Ramos (cell line): Measurements from ENCODE around the gene CRYL1.

Source experiments
- in situ Hi-C: fragments of 300-500 bp; cut with MboI; formaldehyde crosslinking; loops from one replicate; pipeline ENCODE4 v1.14.3; 2022; ENCODE audit warnings: low sequenced_read_pairs; ENCODE audit not compliant: unreplicated experiment

The CRYL1 gene

DNA sequence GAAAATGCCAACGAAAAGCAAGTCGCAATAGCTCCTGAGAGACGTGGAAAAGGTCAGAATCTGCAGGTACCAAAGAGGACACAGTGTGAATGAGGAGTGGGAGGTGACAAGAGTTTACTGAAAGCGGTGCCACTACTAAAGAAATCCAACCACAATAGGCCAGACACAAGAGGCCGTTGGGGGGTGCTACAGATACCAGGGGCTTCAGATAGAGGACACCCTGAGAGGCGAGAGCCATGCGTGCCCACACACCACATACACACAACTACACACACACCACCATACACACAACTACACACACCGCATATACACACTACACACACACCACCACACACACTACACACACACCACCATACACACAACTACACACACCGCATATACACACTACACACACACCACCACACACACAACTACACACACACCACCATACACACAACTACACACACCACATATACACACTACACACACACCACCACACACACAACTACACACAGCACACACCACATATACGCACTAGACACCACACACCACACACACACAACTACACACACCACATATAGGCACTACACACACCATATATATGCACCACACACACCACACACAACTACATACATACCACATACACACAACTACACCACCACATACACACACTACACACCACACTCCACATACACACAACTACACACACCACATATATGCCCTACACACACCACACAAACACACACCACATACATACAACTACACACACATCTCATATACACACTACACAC, 28.5 kb downstream of the CRYL1 start:
- in situ Hi-C loops, result loop anchor here (10.0 kb wide), 1 partner anchor 428 kb away; no protein-coding TSS in a partner anchor

- in situ Hi-C loops, result loop anchor here (10.0 kb wide), 1 partner anchor 429 kb away; no protein-coding TSS in a partner anchor
Measured at GRCh38 chr13:20495087-20496023, 30.3 kb downstream of the CRYL1 start.

- in situ Hi-C loops, result loop anchor here (10.0 kb wide), 1 partner anchor 430 kb away; no protein-coding TSS in a partner anchor
Measured at GRCh38 chr13:20494656-20495055, 31.0 kb downstream of the CRYL1 start.

GRCh38 chr13:20492641-20493040, 33.0 kb downstream of the CRYL1 start:
- in situ Hi-C loops, result loop anchor here (10.0 kb wide), 1 partner anchor 432 kb away; no protein-coding TSS in a partner anchor

DNA sequence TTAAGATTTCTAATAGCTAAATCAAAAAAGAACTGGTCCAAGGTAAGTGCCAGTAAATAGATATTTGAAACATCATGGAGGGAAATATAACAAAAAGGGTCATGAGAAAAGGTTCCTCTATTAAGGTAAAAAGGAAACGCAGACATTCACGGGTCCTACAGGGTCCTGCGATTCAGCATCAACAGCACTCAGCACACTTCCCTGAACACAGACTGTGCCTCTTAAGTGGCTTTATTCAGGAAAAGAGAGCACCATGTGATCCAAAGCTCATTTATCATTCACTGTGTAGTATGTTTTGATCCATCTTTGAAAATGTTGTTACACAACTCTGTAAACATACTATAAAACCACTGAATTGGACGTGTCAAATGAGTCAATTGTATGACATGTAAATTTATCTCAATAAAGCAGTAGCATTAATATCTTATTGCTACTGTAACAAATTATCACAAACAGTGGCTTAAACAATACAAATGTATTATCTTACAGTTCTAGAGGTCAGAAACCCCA, 33.7 kb downstream of the CRYL1 start:
- in situ Hi-C loops, result loop anchor here (10.0 kb wide), 1 partner anchor 433 kb away; no protein-coding TSS in a partner anchor

DNA sequence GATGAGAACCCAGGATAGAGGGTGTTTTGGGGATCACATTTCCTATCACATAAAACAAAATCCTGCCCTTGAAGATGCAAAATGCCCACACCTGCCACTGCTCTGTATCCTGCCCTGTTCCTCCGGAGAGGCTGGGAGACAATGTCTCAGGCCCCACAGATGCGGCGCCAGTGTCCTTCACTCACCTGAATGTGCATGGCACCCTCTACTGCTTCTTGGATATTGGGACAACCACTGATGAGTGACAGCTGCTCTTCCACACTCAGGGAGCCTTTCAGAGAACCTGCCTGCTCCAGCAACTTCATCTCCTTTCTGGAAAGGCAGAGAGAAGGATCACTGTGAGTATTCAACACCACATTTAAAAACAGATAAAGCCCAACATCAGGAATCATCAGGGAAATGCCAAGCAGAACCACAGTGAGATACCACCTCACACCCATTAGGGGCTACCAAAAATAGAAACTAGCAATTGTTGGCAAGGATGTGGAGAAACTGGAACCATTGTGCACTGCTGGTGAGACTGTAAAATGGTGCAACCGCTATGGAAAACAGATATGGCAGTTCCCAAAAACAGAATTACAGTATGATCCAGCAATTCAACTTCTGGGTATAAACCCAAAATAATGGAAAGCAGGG, 36.4 kb downstream of the CRYL1 start:
- in situ Hi-C loops, result no loop called here

GRCh38 chr13:20487927-20488326, 37.7 kb downstream of the CRYL1 start:
- in situ Hi-C loops, result no loop called here

DNA sequence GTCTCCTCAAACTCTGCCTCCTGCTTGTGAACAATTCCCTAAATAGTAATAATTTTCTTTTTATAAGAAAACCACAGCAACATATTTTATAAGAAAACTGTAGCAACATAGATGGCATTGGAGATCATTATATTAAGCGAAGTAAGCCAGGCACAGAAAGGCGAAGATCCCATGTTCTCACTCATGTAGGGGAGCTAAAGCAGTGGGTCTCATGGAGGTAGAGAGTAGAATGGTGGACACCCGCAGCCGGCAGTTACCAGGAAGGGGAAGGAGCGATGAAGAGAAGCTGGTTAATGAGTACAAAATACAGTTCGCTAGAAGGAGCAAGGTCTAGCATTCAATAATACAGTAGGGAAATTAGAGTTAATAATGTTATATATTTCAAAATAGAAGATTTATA, 42.9 kb downstream of the CRYL1 start:
- in situ Hi-C loops, result no loop called here

- in situ Hi-C loops, result no loop called here
Measured at GRCh38 chr13:20482275-20482761, 43.3 kb downstream of the CRYL1 start.

DNA sequence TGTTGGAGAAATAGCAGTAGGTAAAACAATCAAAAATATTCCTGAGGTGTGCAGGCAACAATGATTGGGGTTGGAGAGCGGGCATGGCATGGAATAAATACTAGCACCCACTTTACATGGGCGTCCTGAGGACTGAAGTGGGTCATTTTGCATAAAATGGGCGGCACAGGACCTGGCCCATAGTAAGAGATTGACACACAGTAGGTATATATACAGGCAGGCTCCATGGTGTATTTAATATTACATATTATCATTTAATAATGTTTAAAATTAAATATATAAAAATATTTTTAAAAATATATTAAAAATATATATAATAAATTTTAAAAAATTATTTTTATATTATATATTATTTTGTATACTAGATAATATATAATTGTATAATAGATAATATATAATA, 48.3 kb downstream of the CRYL1 start:
- in situ Hi-C loops, result no loop called here

GRCh38 chr13:20475927-20476691, 49.5 kb downstream of the CRYL1 start:
- in situ Hi-C loops, result no loop called here

DNA sequence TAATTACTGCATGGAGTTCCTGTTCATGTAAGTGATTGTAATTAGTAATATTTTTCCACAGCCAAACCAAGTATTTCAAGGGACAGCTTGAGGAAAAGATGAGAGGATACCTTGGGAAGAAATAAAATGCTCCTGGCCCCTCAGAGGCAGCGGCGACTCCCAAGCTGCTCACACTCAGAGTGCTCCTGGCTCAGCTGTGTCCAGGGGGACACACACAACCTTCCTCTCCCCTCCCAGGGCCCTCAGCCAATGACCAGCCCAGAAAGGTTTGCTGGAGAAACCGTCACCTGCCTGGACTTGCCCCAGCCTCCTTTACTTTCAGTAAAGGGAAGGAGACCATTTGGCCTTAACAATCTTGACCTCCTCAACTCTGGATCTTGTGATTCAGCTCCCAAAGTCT, 51.1 kb downstream of the CRYL1 start:
- in situ Hi-C loops, result no loop called here

DNA sequence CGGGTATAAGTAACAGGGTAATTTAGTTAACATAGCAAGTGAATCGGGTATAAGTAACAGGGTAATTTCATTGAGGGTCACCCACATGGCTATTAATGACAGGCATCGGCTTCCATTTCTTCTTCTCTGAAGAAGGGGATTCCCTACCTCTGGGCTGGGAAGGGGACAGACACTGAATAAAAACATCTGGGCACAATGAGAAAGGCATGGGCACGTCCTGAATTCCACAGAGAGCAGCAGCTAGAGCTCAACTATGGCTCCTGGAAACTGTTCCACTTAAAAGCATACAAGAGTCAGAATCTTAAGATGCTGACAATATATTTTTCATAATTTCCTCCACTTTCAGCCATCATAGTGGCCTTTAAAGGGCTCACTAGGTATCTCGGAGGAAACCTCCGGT, 51.8 kb downstream of the CRYL1 start:
- in situ Hi-C loops, result no loop called here

DNA sequence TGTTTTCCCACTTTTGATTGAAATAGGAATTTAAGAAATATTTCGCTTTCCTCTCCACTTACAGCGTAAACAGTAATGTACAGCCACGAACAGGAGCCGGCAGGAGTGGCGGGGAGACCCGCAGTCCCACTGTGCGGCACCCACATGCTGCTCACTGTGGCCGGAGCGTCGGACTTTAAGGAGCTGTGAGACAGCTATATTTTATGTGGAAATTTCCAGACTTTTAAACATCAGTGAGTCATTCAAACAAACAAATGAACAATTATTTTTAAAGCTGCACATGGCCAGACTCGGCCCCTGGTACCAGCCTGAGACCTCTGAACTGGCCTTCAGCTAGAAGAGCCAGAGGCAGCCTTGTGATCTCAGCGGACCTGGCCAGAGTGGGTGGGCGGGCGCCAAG, 52.5 kb downstream of the CRYL1 start:
- in situ Hi-C loops, result no loop called here

GRCh38 chr13:20472531-20472930, 53.1 kb downstream of the CRYL1 start:
- in situ Hi-C loops, result no loop called here

- in situ Hi-C loops, result no loop called here
Measured at GRCh38 chr13:20470136-20470535, 55.5 kb downstream of the CRYL1 start.

GRCh38 chr13:20466371-20466770, 59.3 kb downstream of the CRYL1 start:
- in situ Hi-C loops, result no loop called here

- in situ Hi-C loops, result no loop called here
Measured at GRCh38 chr13:20465218-20465879, 60.3 kb downstream of the CRYL1 start.

DNA sequence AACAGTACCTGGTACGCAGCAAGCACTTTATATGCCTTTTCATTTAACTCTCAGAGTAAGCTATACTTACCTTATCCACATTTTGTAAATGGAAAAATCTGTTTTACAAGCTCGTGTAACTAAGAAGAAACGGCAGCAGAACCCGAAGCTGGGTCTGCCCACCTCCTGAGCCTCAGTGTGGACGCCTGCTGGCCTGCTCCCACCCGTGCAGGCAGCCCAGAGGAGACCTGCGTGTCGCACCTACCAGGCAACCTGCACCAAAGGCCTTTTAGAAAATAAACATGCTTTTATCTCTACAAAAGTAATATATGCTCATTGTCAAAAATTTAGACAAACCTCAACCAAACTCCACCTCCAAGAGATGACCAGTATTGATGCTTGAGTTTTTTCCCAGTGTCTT, 62.7 kb downstream of the CRYL1 start:
- in situ Hi-C loops, result no loop called here
